ENCODE results near the gene ALCAM. TPM values are rescaled to one million over a fixed set of nuclear protein-coding genes. Genes with fewer than 3 reads are reported as not detected.

Gene ALCAM
- polyA plus RNA-seq, 1 of the 3 experiments (the other 2 are of a cell fraction) = 58.3 TPM

DNA sequence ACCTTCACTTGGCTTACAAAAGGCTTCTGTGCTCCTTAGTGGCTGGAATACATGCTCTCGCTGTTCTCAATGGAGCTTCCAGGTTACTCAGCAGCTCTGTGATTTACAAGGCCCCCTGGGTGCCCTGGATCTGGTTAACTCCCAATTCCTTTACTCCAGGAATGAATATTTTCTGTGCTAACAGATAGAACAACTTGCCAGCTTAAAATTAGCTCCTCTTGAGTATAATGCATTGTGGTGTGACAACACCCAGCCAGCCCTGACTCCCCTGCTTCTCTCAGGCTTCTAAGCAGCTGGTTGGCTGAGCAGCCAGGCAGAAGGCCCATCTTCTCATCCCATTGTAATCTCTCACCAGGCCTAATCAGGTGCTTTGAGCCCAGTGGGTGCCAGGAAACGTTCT lies 246.4 kb downstream of the ALCAM start:
- Histone ChIP-seq H2AFZ (ENCODE audit: low read depth) (no peak overlapping the region), H3K36me3 (replicated peaks in 1 of 2; ENCODE audit: control insufficient read depth in 1 of 2, insufficient read depth in 2 of 2, low read length in 1 of 2) (no peaks in the 10 kb centered on the region), H3K27ac (ENCODE audit: low read depth in 2 of 2, low read length in 1 of 2) (no peak overlapping the region), H4K20me1 (ENCODE audit: insufficient read depth) (no peaks in the 10 kb centered on the region), H3K4me1 (ENCODE audit: control insufficient read depth in 1 of 2, insufficient read depth in 2 of 2, low read depth in 1 of 2, low read length in 1 of 2) (no peaks in the 10 kb centered on the region), H3F3A (replicated peaks; ENCODE audit: insufficient read depth) (no peaks in the 10 kb centered on the region), H3K9me3 (no peaks in the 10 kb centered on the region), H3K4me2 (no peak overlapping the region), H3K4me3 (ENCODE audit: low read depth in 2 of 2, low read length in 1 of 2) (no peak overlapping the region), H3K27me3 (ENCODE audit: insufficient read depth) (no peaks in the 10 kb centered on the region), H3K9me2 (no peaks in the 10 kb centered on the region), H3K9ac (no peak overlapping the region), H3K79me2 (ENCODE audit: insufficient read depth) (no peaks in the 10 kb centered on the region)
- ChIA-PET CTCF (interaction anchor here (0.8 to 1.4 kb wide), 2 partner anchors 9 to 1452 kb away, joined by 3 to 4 read pairs; no protein-coding TSS in a partner anchor), POLR2A (no interaction called here)
- no peak for DNase-seq
- TF ChIP-seq, protein P1, sequence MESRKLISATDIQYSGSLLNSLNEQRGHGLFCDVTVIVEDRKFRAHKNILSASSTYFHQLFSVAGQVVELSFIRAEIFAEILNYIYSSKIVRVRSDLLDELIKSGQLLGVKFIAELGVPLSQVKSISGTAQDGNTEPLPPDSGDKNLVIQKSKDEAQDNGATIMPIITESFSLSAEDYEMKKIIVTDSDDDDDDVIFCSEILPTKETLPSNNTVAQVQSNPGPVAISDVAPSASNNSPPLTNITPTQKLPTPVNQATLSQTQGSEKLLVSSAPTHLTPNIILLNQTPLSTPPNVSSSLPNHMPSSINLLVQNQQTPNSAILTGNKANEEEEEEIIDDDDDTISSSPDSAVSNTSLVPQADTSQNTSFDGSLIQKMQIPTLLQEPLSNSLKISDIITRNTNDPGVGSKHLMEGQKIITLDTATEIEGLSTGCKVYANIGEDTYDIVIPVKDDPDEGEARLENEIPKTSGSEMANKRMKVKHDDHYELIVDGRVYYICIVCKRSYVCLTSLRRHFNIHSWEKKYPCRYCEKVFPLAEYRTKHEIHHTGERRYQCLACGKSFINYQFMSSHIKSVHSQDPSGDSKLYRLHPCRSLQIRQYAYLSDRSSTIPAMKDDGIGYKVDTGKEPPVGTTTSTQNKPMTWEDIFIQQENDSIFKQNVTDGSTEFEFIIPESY (IDR thresholded peaks at IDR 0.05; ENCODE audit: borderline replicate concordance, low read depth) = no peak
- TF ChIP-seq GATA2 (CRISPR knock-in tag; IDR thresholded peaks at IDR 0.05) = no peak
- no peak for TF ChIP-seq CHD2 (IDR thresholded peaks at IDR 0.05; ENCODE audit: low read length, partially characterized antibody)
- TF ChIP-seq, protein P2, sequence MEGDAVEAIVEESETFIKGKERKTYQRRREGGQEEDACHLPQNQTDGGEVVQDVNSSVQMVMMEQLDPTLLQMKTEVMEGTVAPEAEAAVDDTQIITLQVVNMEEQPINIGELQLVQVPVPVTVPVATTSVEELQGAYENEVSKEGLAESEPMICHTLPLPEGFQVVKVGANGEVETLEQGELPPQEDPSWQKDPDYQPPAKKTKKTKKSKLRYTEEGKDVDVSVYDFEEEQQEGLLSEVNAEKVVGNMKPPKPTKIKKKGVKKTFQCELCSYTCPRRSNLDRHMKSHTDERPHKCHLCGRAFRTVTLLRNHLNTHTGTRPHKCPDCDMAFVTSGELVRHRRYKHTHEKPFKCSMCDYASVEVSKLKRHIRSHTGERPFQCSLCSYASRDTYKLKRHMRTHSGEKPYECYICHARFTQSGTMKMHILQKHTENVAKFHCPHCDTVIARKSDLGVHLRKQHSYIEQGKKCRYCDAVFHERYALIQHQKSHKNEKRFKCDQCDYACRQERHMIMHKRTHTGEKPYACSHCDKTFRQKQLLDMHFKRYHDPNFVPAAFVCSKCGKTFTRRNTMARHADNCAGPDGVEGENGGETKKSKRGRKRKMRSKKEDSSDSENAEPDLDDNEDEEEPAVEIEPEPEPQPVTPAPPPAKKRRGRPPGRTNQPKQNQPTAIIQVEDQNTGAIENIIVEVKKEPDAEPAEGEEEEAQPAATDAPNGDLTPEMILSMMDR (IDR thresholded peaks at IDR 0.05) = no peak
- TF ChIP-seq YY1 (IDR thresholded peaks at IDR 0.05; ENCODE audit: low read depth) = no peak
- no peak for TF ChIP-seq JUND (IDR thresholded peaks at IDR 0.05)
- TF ChIP-seq, protein P3, sequence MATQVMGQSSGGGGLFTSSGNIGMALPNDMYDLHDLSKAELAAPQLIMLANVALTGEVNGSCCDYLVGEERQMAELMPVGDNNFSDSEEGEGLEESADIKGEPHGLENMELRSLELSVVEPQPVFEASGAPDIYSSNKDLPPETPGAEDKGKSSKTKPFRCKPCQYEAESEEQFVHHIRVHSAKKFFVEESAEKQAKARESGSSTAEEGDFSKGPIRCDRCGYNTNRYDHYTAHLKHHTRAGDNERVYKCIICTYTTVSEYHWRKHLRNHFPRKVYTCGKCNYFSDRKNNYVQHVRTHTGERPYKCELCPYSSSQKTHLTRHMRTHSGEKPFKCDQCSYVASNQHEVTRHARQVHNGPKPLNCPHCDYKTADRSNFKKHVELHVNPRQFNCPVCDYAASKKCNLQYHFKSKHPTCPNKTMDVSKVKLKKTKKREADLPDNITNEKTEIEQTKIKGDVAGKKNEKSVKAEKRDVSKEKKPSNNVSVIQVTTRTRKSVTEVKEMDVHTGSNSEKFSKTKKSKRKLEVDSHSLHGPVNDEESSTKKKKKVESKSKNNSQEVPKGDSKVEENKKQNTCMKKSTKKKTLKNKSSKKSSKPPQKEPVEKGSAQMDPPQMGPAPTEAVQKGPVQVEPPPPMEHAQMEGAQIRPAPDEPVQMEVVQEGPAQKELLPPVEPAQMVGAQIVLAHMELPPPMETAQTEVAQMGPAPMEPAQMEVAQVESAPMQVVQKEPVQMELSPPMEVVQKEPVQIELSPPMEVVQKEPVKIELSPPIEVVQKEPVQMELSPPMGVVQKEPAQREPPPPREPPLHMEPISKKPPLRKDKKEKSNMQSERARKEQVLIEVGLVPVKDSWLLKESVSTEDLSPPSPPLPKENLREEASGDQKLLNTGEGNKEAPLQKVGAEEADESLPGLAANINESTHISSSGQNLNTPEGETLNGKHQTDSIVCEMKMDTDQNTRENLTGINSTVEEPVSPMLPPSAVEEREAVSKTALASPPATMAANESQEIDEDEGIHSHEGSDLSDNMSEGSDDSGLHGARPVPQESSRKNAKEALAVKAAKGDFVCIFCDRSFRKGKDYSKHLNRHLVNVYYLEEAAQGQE (IDR thresholded peaks at IDR 0.05; ENCODE audit: low read depth, low read length) = no peak
- no peak for TF ChIP-seq ELF1 (IDR thresholded peaks at IDR 0.05)
- no peak for TF ChIP-seq NFIC (IDR thresholded peaks at IDR 0.05; ENCODE audit: borderline replicate concordance)
- TF ChIP-seq SMC3 (IDR thresholded peaks at IDR 0.05; ENCODE audit: low read depth, low read length) = no peak
- TF ChIP-seq MEF2A (IDR thresholded peaks at IDR 0.05; ENCODE audit: borderline replicate concordance, low read depth) = no peak
- no peak for TF ChIP-seq RFX5 (IDR thresholded peaks at IDR 0.05; ENCODE audit: low read length)
- no peak for TF ChIP-seq RXRA (IDR thresholded peaks at IDR 0.05; ENCODE audit: borderline replicate concordance, low read depth)
- TF ChIP-seq, protein P4, sequence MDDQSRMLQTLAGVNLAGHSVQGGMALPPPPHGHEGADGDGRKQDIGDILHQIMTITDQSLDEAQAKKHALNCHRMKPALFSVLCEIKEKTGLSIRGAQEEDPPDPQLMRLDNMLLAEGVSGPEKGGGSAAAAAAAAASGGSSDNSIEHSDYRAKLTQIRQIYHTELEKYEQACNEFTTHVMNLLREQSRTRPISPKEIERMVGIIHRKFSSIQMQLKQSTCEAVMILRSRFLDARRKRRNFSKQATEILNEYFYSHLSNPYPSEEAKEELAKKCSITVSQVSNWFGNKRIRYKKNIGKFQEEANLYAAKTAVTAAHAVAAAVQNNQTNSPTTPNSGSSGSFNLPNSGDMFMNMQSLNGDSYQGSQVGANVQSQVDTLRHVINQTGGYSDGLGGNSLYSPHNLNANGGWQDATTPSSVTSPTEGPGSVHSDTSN (IDR thresholded peaks at IDR 0.05) = no peak
- no peak for TF ChIP-seq POLR2AphosphoS5 (IDR thresholded peaks at IDR 0.05; ENCODE audit: low read depth, low read length)
- WGBS (ENCODE audit: low lambda C conversion rate) = 100% methylated on average over 1 of the region's 2 CpGs

All from SK-N-SH (cell line).